Stimulated activated CD8-positive, alpha-beta memory T cell treated with anti-CD3 and anti-CD28 coated beads, Interleukin-2, amount 100 ng/mL, for 1 hour (primary cell): ENCODE results near the gene BNIP2.

Source experiments
- DNase-seq, 2 donors: peaks; one replicate each; pipeline ENCODE4 v3.0.0-alpha.2; 2020; ENCODE audit warnings: low read depth in 2 of 2

The BNIP2 gene

GRCh38 chr15:59636184-59636583, 52.9 kb downstream of the BNIP2 start:
- DNase-seq: no peak

GRCh38 chr15:59632714-59633113, 56.4 kb downstream of the BNIP2 start:
- DNase-seq: no peak

DNA sequence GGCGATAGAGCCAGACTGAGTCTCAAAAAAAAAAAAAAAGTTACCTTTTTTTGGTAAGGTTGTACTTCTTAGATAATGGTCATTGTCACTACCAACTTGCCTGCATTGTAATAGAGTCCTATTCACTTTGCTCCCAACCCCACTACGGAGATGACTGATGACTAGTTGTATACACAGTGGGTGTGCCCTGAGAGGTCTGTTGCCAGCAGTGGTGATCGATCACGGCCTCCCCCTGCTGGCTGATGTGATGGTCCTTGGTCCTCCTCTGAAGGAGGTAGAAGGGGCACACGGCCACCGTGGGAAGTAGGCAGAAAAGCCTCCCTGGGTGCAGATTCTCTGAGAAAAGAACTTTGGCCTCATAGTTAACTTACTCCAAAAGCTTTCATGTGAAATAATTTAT, 66.8 kb downstream of the BNIP2 start:
- no peak for DNase-seq

DNA sequence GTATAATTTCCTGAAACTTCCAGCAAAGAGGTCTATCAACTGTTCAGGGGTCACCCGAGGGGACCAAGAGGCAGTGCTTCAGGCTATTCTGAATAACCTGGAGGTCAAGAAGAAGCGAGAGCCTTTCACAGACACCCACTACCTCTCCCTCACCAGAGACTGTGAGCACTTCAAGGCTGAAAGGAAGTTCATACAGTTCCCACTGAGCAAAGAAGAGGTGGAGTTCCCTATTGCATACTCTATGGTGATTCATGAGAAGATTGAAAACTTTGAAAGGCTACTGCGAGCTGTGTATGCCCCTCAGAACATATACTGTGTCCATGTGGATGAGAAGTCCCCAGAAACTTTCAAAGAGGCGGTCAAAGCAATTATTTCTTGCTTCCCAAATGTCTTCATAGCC, 70.7 kb downstream of the BNIP2 start:
- no peak for DNase-seq

DNA sequence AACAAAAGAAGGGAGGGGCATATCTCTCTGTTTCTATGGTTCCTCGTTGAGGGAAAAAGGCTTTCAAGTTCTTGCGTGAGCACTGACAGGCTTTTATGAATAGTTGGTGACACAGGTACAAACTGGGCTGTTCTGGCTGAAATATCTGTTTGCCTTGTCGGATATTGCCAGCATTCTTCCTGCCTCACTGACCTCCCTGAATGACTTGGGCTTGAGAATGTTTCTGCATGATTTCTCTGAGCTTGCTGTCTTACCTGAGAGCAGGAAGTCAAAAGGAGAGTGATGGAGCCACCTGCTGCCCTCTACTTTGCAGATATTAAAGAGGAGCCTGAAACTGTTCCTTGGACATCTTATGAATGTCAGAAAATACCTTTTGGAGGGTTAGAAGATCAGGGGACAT, 72.7 kb downstream of the BNIP2 start:
- no peak for DNase-seq

GRCh38 chr15:59615661-59616060, 73.5 kb downstream of the BNIP2 start:
- no peak for DNase-seq

DNA sequence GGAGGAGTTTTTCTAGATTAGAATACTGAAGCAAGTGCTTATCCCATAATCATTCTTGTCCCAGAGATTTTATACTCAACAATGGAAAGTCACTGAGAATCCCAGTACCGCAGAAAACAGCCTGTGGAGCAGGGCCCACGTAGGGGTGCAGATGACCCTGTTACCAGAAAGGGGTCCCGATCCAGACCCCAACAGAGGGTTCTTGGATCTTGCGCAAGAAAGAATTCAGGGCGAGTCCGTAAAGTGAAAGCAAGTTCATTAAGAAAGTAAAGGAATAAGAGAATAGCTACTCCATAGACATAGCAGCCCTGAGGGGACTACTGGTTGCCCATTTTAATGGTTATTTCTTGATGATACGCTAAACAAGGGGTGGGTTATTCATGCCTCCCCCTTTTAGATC, 75.0 kb downstream of the BNIP2 start:
- DNase-seq: no peak

DNA sequence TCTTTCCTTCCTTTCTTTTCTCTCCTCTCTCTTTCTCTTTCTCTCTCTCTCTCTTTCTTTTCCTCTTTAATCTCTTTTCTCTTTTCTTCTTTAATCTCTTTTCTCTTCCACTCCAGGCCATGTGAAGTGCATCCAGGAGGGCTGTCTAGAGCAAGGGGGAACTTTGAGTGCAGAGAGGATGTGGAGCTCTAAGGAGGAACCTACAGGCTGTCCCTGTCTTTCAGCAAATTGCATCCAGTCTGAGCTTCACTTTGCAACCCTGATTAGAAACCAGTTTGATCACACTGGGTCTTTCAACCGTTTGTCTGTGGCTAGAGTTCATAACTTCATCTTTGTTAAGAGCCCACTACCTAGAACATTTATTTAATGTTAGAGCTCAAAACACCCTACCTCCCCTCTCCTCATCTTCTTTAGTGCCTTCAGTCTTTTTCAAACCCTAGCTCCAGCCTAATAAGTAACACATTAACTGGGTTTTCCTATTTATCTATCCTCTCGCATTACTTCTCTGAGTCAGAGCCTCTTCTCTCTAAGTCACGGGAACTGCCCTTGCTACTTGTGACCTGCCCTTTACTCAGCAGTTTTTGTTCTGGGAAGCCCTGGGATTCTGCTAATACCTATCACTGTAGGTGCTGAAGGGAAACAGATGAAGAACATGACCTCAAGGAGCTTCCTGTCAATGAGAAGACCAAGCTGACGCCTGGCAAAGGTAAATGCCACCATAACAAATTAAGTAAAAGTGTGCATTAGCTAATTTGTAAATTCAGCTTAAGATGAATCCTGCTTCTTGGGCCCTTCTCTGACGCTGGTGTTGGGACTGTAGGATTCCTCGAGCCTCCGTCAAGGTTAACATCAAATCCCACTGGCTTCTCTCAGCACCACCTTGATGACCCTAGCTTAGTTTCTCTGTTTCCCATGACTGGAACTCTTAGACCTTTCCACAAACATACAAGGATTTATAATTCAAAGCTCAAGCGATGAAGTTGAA, 77.6 kb downstream of the BNIP2 start, which contains the start of gene GCNT3:
Gene GCNT3, plus strand, starts transcription at position 508 of the 985 bp plus-strand sequence. CDS start 6,456 bp downstream, outside the sequence.
- DNase-seq: no peak

- DNase-seq: no peak
These were observed 79.1 kb downstream of the BNIP2 start for GRCh38 chr15:59609730-59610712.
